ENCODE data around the gene PAGR1. TPM values are rescaled to one million over a fixed set of nuclear protein-coding genes. Genes with fewer than 3 reads are reported as not detected.

Gene PAGR1
- polyA plus RNA-seq, 1 donor from 2014 or later: 86.8 TPM

DNA sequence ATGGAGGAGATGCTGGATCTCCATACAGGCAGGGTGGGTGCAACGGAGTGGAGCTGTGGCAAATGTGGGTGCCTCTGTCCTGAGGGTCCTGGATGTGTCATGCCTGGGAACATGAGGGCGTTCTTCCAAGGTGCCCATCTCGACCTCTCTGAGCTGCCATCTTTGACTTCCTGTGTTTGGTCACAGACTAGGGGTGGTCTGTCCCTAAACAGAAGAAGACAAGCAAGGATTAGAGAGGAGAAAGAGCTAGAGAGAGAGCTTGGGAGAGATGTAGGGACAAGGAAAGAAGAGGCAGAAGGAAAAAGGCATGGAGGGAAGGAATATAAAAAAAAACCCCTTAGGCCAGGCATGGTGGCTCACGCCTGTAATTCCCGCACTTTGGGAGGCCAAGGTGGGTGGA lies 41.2 kb upstream of the PAGR1 start:
- no peaks in the 10 kb centered on the region for H3K79me2 ChIP-seq (replicated peaks; ENCODE audit: insufficient read depth, low read length)
- H3K27ac ChIP-seq (ENCODE audit: low read length): no peak overlapping the region
- H4K20me1 ChIP-seq (ENCODE audit: insufficient read depth): no peaks in the 10 kb centered on the region
- TF ChIP-seq EZH2 (IDR thresholded peaks at IDR 0.05; ENCODE audit: borderline replicate concordance, insufficient read depth, low read length, poor library complexity, severe bottlenecking) (no peak), TAF1 (IDR thresholded peaks at IDR 0.05; ENCODE audit: low read depth) (no peak), MXI1 (conservative IDR thresholded peaks at IDR 0.05; ENCODE audit: poor library complexity, severe bottlenecking) (no peak), RAD21 (conservative IDR thresholded peaks at IDR 0.05) (no peak), EP300 (conservative IDR thresholded peaks at IDR 0.05; ENCODE audit: poor library complexity, severe bottlenecking) (no peak), POLR2AphosphoS5 (IDR thresholded peaks at IDR 0.05) (no peak), CTCF (IDR thresholded peaks at IDR 0.05; ENCODE audit: poor library complexity, severe bottlenecking) (no peak), SMC3 (conservative IDR thresholded peaks at IDR 0.05; ENCODE audit: poor library complexity) (no peak)
- TF ChIP-seq, protein P1, sequence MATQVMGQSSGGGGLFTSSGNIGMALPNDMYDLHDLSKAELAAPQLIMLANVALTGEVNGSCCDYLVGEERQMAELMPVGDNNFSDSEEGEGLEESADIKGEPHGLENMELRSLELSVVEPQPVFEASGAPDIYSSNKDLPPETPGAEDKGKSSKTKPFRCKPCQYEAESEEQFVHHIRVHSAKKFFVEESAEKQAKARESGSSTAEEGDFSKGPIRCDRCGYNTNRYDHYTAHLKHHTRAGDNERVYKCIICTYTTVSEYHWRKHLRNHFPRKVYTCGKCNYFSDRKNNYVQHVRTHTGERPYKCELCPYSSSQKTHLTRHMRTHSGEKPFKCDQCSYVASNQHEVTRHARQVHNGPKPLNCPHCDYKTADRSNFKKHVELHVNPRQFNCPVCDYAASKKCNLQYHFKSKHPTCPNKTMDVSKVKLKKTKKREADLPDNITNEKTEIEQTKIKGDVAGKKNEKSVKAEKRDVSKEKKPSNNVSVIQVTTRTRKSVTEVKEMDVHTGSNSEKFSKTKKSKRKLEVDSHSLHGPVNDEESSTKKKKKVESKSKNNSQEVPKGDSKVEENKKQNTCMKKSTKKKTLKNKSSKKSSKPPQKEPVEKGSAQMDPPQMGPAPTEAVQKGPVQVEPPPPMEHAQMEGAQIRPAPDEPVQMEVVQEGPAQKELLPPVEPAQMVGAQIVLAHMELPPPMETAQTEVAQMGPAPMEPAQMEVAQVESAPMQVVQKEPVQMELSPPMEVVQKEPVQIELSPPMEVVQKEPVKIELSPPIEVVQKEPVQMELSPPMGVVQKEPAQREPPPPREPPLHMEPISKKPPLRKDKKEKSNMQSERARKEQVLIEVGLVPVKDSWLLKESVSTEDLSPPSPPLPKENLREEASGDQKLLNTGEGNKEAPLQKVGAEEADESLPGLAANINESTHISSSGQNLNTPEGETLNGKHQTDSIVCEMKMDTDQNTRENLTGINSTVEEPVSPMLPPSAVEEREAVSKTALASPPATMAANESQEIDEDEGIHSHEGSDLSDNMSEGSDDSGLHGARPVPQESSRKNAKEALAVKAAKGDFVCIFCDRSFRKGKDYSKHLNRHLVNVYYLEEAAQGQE (IDR thresholded peaks at IDR 0.05; ENCODE audit: borderline replicate concordance): no peak
- H3K9me3 ChIP-seq (ENCODE audit: low read length): no peaks in the 10 kb centered on the region
- no peak overlapping the region for H2AFZ ChIP-seq (ENCODE audit: low read depth, low read length)
- no peaks in the 10 kb centered on the region for H3F3A ChIP-seq (ENCODE audit: insufficient read depth, low read length, poor library complexity, severe bottlenecking)
- no peak overlapping the region for H3K4me2 ChIP-seq (ENCODE audit: low read length)
- no peaks in the 10 kb centered on the region for H3K9me2 ChIP-seq (ENCODE audit: insufficient read depth, low read length)
- no peak overlapping the region for H3K4me3 ChIP-seq (ENCODE audit: low read length)
- no peaks in the 10 kb centered on the region for H3K36me3 ChIP-seq (ENCODE audit: insufficient read depth, low read length)
- H3K9ac ChIP-seq (ENCODE audit: low read length): no peak overlapping the region
- H3K27me3 ChIP-seq (ENCODE audit: insufficient read depth, low read depth, low read length): no peaks in the 10 kb centered on the region

GRCh38 chr16:29775742-29776408 lies 40.1 kb upstream of the PAGR1 start:
- no peak for TF ChIP-seq EZH2 (IDR thresholded peaks at IDR 0.05; ENCODE audit: borderline replicate concordance, insufficient read depth, low read length, poor library complexity, severe bottlenecking)
- TF ChIP-seq, protein P1 (IDR thresholded peaks at IDR 0.05; ENCODE audit: borderline replicate concordance): no peak
- TF ChIP-seq MXI1 (conservative IDR thresholded peaks at IDR 0.05; ENCODE audit: poor library complexity, severe bottlenecking): no peak
- no peak for TF ChIP-seq SMC3 (conservative IDR thresholded peaks at IDR 0.05; ENCODE audit: poor library complexity)
- TF ChIP-seq CTCF (IDR thresholded peaks at IDR 0.05; ENCODE audit: poor library complexity, severe bottlenecking): no peak
- TF ChIP-seq RAD21 (conservative IDR thresholded peaks at IDR 0.05): no peak
- no peak for TF ChIP-seq EP300 (conservative IDR thresholded peaks at IDR 0.05; ENCODE audit: poor library complexity, severe bottlenecking)
- TF ChIP-seq POLR2AphosphoS5 (IDR thresholded peaks at IDR 0.05): no peak
- no peak for TF ChIP-seq TAF1 (IDR thresholded peaks at IDR 0.05; ENCODE audit: low read depth)
- no peak overlapping the region for H3K4me2 ChIP-seq (ENCODE audit: low read length)
- no peak overlapping the region for H2AFZ ChIP-seq (ENCODE audit: low read depth, low read length)

More at GRCh38 chr16:29775742-29776408, 40.1 kb upstream of the PAGR1 start:
- H3K9me3 ChIP-seq (ENCODE audit: low read length): no peaks in the 10 kb centered on the region
- no peaks in the 10 kb centered on the region for H3K36me3 ChIP-seq (ENCODE audit: insufficient read depth, low read length)
- no peak overlapping the region for H3K9ac ChIP-seq (ENCODE audit: low read length)
- H3K9me2 ChIP-seq (ENCODE audit: insufficient read depth, low read length): no peaks in the 10 kb centered on the region
- H3K27ac ChIP-seq (ENCODE audit: low read length): no peak overlapping the region
- H3K4me3 ChIP-seq (ENCODE audit: low read length): no peak overlapping the region
- no peaks in the 10 kb centered on the region for H3F3A ChIP-seq (ENCODE audit: insufficient read depth, low read length, poor library complexity, severe bottlenecking)
- H3K79me2 ChIP-seq (replicated peaks; ENCODE audit: insufficient read depth, low read length): no peaks in the 10 kb centered on the region
- no peaks in the 10 kb centered on the region for H3K27me3 ChIP-seq (ENCODE audit: insufficient read depth, low read depth, low read length)
- H4K20me1 ChIP-seq (ENCODE audit: insufficient read depth): no peaks in the 10 kb centered on the region
